Neuronal stem cell (in vitro differentiated cells): ENCODE data around the gene ATP11A.

Source experiments
- DNase-seq: peaks from one replicate; pipeline ENCODE4 v3.0.0-alpha.2; 2013; ENCODE audit warnings: low spot score
- H2AFZ ChIP-seq: one replicate; pipeline ENCODE4 v1.6.1; 2013; ENCODE audit warnings: mild to moderate bottlenecking, low read length, inconsistent platforms
- H2AK5ac ChIP-seq: 2 replicates; pipeline ENCODE4 v1.6.1; 2013; ENCODE audit warnings: low read depth, mild to moderate bottlenecking, inconsistent platforms, low read length, moderate library complexity, mixed read lengths
- H2BK120ac ChIP-seq: 2 replicates; pipeline ENCODE4 v1.6.1; 2013; ENCODE audit warnings: low read depth, mild to moderate bottlenecking, inconsistent platforms, low read length, moderate library complexity, mixed read lengths
- H2BK12ac ChIP-seq: one replicate; pipeline ENCODE4 v1.6.1; 2013; ENCODE audit warnings: low read length, inconsistent platforms
- H2BK15ac ChIP-seq: 2 replicates; pipeline ENCODE4 v1.6.1; 2013; ENCODE audit warnings: mild to moderate bottlenecking, low read length, inconsistent platforms, mixed read lengths
- H2BK5ac ChIP-seq: one replicate; pipeline ENCODE4 v1.6.1; 2013; ENCODE audit warnings: inconsistent platforms, mild to moderate bottlenecking, low read length, moderate library complexity
- H3K14ac ChIP-seq: one replicate; pipeline ENCODE4 v1.6.1; 2013; ENCODE audit warnings: low read length, inconsistent platforms
- H3K18ac ChIP-seq: 2 replicates; pipeline ENCODE4 v1.6.1; 2013; ENCODE audit warnings: low read length, inconsistent platforms
- H3K23ac ChIP-seq: 2 replicates; pipeline ENCODE4 v1.6.1; 2013; ENCODE audit warnings: low read depth, mild to moderate bottlenecking, mixed read lengths, low read length, inconsistent platforms; ENCODE audit not compliant: poor library complexity
- H3K27ac ChIP-seq: replicated peaks from 3 replicates; pipeline ENCODE4 v1.5.1; 2013; ENCODE audit warnings: low read length, inconsistent platforms
- H3K27me3 ChIP-seq, 3 experiments: 2 replicates each; pipeline ENCODE4 v1.6.1; 2013; ENCODE audit warnings: low read length in 3 of 3, mild to moderate bottlenecking in 2 of 3, inconsistent platforms in 1 of 3, low read depth in 1 of 3, mixed read lengths in 1 of 3, moderate library complexity in 1 of 3; ENCODE audit not compliant: control insufficient read depth in 3 of 3, insufficient read depth in 3 of 3
- H3K36me3 ChIP-seq, 2 donors: replicated peaks in 1 of 2; 2 replicates each; pipeline ENCODE4 v1.6.1; 2013; ENCODE audit warnings: low read length in 2 of 2; ENCODE audit not compliant: control insufficient read depth in 2 of 2, insufficient read depth in 2 of 2
- H3K4ac ChIP-seq: 2 replicates; pipeline ENCODE4 v1.6.1; 2013; ENCODE audit warnings: inconsistent platforms, mild to moderate bottlenecking, low read length, moderate library complexity
- H3K4me1 ChIP-seq, 2 donors: 1 replicate in 1 of 2; 2 replicates in 1 of 2; pipeline ENCODE4 v1.6.1; 2013; ENCODE audit warnings: low read length in 2 of 2, low read depth in 1 of 2; ENCODE audit not compliant: control insufficient read depth in 2 of 2, insufficient read depth in 1 of 2
- H3K4me2 ChIP-seq: one replicate; pipeline ENCODE4 v1.6.1; 2013; ENCODE audit warnings: mild to moderate bottlenecking, low read length, inconsistent platforms; ENCODE audit not compliant: insufficient read depth, poor library complexity, severe bottlenecking
- H3K4me3 ChIP-seq, 2 donors: 2 replicates each; pipeline ENCODE4 v1.5.1; 2013; ENCODE audit warnings: low read length in 2 of 2, mild to moderate bottlenecking in 2 of 2, inconsistent platforms in 1 of 2, moderate library complexity in 1 of 2
- H3K79me1 ChIP-seq: one replicate; pipeline ENCODE4 v1.6.1; 2013; ENCODE audit warnings: low read depth, mild to moderate bottlenecking, inconsistent platforms, low read length, moderate library complexity
- H3K9ac ChIP-seq: one replicate; pipeline ENCODE4 v1.6.1; 2013; ENCODE audit warnings: mild to moderate bottlenecking, low read depth, low read length, inconsistent platforms; ENCODE audit not compliant: poor library complexity
- H3K9me3 ChIP-seq, 2 donors: replicated peaks in 1 of 2; 2 replicates each; pipeline versions ENCODE3 to v1.6.1; 2013; ENCODE audit warnings: low read length in 2 of 2, mild to moderate bottlenecking in 2 of 2, inconsistent platforms in 1 of 2, low read depth in 1 of 2, mixed read lengths in 1 of 2, moderate library complexity in 1 of 2; ENCODE audit not compliant: control insufficient read depth in 2 of 2, insufficient read depth in 1 of 2
- H4K8ac ChIP-seq: one replicate; pipeline ENCODE4 v1.6.1; 2013; ENCODE audit warnings: low read depth, mild to moderate bottlenecking, inconsistent platforms, low read length, moderate library complexity
- H4K91ac ChIP-seq: one replicate; pipeline ENCODE4 v1.6.1; 2013; ENCODE audit warnings: low read length, low read depth, mild to moderate bottlenecking, inconsistent platforms; ENCODE audit not compliant: poor library complexity
- WGBS, 2 donors: extraction: QIAGEN DNeasy Blood & Tissue Kit; methylation state at CpG; one replicate each; pipeline ENCODE4 v1.1.7; 2013; ENCODE audit warnings: missing lambda C conversion rate in 2 of 2, mixed read lengths in 1 of 2; ENCODE audit not compliant: insufficient read length in 2 of 2, insufficient replicate concordance in 1 of 2; ENCODE audit errors: extremely low coverage in 2 of 2; 5-methylcytosine and 5-hydroxymethylcytosine counted together

The ATP11A gene

DNA sequence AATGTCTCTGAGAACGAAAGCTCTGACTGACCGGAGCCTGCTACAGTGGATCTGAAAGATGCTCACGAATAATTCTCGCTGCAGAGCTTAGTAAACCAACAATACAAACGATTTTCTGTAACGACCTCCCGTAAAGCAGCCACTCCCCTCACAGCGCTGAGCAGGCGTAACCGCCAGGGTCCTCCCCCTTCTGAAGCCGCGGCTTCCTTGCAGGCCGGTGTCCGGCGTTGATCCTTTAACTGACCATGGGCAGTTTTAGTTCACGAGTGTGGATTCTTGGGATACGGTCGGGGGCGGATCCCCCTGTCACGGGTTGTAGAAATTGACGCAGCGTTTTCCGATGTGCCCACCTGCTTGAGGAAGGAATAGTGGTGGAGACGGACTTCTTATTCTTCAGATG lies 75.9 kb downstream of the ATP11A start:
- no CpG with 5 or more reads among the region's 24 CpGs for WGBS, 2 donors
- H3K4ac ChIP-seq, result no peak overlapping the region
- H2BK15ac ChIP-seq, result no peak overlapping the region
- no peak overlapping the region for H3K14ac ChIP-seq
- peaks cover 7 to 26% of the 10 kb centered on the region in 2 donors for H3K4me1 ChIP-seq
- no peak overlapping the region for H3K27ac ChIP-seq
- no peak overlapping the region for H3K9ac ChIP-seq
- no peak overlapping the region for H2AFZ ChIP-seq
- no peak overlapping the region for H2BK12ac ChIP-seq
- H3K9me3 ChIP-seq, result no peaks in the 10 kb centered on the region
- H2BK120ac ChIP-seq, result no peak overlapping the region
- no peak for DNase-seq
- H3K4me2 ChIP-seq, result no peak overlapping the region
- no peak overlapping the region for H3K4me3 ChIP-seq
- no peak overlapping the region for H4K91ac ChIP-seq
- H3K79me1 ChIP-seq, result peaks cover 8% of the 10 kb centered on the region
- no peak overlapping the region for H4K8ac ChIP-seq
- H3K23ac ChIP-seq, result no peak overlapping the region
- H3K27me3 ChIP-seq, result peaks cover 0 to 4% (median 0%) of the 10 kb centered on the region in 3 experiments
- H3K36me3 ChIP-seq, result peaks cover 0 to 5% of the 10 kb centered on the region in 2 donors
- H2AK5ac ChIP-seq, result no peak overlapping the region
- H3K18ac ChIP-seq, result no peak overlapping the region
- no peak overlapping the region for H2BK5ac ChIP-seq

DNA sequence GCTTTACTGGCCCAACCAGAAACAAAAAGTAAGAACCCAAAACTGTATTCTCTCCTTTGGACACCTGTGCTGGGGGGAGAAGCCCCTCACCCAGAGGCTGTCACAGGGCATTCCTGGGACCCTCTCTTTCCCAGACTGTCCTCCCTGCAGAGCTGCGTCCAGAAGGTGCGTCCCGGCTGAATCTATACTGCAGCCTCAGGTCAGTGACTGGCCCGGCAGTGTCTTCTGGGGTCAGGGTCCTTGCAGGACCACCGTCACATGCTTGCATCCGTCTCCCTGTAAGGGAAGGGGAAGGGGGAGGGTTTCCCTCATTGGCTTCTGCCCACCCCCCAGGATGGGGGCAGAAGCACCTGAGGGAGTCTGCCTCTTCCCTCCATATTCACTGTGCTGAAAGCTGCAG lies 76.5 kb downstream of the ATP11A start:
- no peak overlapping the region for H2AK5ac ChIP-seq
- H3K36me3 ChIP-seq, result peaks cover 0 to 5% of the 10 kb centered on the region in 2 donors
- H3K18ac ChIP-seq, result no peak overlapping the region
- no peak overlapping the region for H3K27ac ChIP-seq
- no peak overlapping the region for H3K4me2 ChIP-seq
- no peak overlapping the region for H2AFZ ChIP-seq
- no peak overlapping the region for H3K23ac ChIP-seq
- DNase-seq, result no peak
- no peak overlapping the region for H3K14ac ChIP-seq
- H4K91ac ChIP-seq, result no peak overlapping the region
- no peak overlapping the region for H3K4me3 ChIP-seq
- H3K79me1 ChIP-seq, result peaks cover 8% of the 10 kb centered on the region
- no peak overlapping the region for H2BK120ac ChIP-seq
- no peak overlapping the region for H2BK15ac ChIP-seq
- no peaks in the 10 kb centered on the region for H3K9me3 ChIP-seq
- WGBS, 2 donors, result no CpG with 5 or more reads among the region's 6 CpGs
- peaks cover 0 to 4% (median 0%) of the 10 kb centered on the region in 3 experiments for H3K27me3 ChIP-seq
- H3K4me1 ChIP-seq, result peaks cover 7 to 26% of the 10 kb centered on the region in 2 donors
- no peak overlapping the region for H2BK5ac ChIP-seq
- no peak overlapping the region for H3K4ac ChIP-seq
- H3K9ac ChIP-seq, result no peak overlapping the region
- no peak overlapping the region for H4K8ac ChIP-seq
- H2BK12ac ChIP-seq, result no peak overlapping the region

DNA sequence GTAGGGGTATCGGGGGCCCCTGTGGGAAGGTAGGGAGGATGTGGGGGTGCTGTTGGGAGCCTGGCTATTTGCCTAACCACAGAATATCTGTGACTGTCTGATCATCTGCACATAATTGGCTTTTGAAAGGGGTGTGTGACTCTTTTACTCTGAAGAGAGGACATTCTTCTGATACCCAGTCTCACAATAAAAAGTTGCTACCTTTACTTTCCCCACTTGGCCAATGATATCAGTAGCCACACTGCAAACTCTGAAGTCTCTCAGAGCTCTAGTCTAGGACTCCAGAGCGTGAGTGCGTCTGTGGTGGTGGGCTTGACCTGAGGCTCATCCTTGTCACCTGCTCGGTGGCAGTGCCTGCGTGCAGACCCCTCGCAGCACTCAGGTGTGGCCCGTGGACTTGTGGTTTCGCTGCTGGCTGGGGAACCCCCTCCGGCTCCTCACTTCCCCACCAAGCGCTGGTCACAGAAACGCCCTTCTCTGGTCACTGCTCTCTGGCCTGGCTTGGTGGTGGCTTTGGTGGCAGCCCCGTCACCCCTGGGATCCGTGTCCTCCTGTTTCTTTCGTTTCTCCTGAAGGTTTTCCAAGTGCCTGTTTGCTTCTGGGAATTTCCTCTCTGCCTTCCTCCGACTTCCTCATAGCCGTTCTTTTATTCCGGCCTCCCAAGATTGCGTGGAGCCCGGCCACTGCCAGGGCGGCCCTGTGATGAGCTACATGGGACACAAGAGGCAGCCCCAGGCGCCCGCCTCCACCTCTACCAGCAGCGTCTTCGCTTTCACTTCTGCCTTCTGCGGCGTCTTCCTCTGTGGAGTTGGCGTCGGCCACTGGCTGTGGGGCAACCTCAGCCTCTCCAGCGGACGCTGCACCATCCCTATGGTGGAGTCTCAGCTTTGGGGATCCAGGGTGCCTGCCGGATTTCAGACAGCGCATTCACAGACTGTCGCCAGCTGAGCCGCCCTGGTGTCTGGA lies 78.0 kb downstream of the ATP11A start:
- Histone ChIP-seq H2AFZ (no peak overlapping the region), H3K27me3 (peaks cover 0 to 4% (median 0%) of the 10 kb centered on the region in 3 experiments), H2BK12ac (no peak overlapping the region), H3K4ac (no peak overlapping the region), H3K27ac (no peak overlapping the region), H3K4me1 (peaks cover 0 to 18% of the 10 kb centered on the region in 2 donors), H2AK5ac (no peak overlapping the region), H3K18ac (no peak overlapping the region), H3K36me3 (peaks cover 0 to 5% of the 10 kb centered on the region in 2 donors), H3K9me3 (no peaks in the 10 kb centered on the region), H3K4me2 (no peak overlapping the region), H3K4me3 (no peak overlapping the region), H4K8ac (no peak overlapping the region), H3K79me1 (peaks cover 6% of the 10 kb centered on the region), H2BK120ac (no peak overlapping the region), H3K23ac (no peak overlapping the region), H3K9ac (no peak overlapping the region), H2BK15ac (no peak overlapping the region), H4K91ac (no peak overlapping the region), H3K14ac (no peak overlapping the region), H2BK5ac (no peak overlapping the region)
- no peak for DNase-seq
- no CpG with 5 or more reads among the region's 34 CpGs for WGBS, 2 donors

DNA sequence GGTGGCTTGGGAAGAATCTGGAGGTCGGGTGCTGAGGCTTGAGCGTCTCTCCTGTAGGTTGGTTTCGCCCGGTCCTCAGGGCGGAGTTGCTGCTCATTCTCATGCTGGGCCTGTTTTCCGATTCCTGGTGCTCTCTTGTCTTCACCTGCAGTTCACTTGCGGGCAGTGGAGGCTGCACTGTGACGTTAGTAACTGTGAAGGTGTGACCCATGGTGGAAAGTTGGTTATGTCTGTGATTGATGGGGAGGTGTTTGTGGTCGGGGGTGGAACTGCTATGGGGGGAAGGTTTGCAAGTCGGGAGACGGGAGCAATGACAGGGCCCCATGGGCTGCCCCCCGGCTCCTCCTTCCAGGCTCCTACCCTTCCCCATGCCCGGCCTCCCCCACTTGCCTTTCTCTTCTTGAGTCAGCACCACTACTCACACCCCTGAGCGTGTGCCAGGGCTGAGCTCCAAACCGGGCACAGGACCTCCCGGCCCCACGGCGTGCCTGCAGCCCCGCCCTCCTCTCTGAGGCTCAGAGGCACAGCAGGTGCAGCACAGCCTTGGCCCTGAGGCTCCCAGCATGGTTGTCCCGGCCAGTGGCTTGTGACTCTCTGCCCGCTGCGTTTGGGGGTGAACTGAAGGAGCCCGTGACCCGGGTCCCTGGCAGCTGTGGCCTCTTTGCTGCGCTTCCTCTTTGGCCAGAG lies 79.1 kb downstream of the ATP11A start:
- Histone ChIP-seq H3K18ac (peak overlapping the region; percentile 34), H2BK15ac (no peak overlapping the region), H4K8ac (no peak overlapping the region), H3K4me3 (no peak overlapping the region), H3K4me2 (no peak overlapping the region), H2BK12ac (no peak overlapping the region), H2AK5ac (no peak overlapping the region), H2BK120ac (no peak overlapping the region), H3K36me3 (peaks cover 0 to 3% of the 10 kb centered on the region in 2 donors), H3K27ac (no peak overlapping the region), H2BK5ac (peak overlapping the region; percentile 29), H4K91ac (no peak overlapping the region), H3K9ac (no peak overlapping the region), H3K4me1 (peaks cover 0 to 18% of the 10 kb centered on the region in 2 donors), H3K4ac (no peak overlapping the region), H3K23ac (peak overlapping the region; percentile 28), H2AFZ (no peak overlapping the region), H3K27me3 (peaks cover 0 to 4% (median 0%) of the 10 kb centered on the region in 3 experiments), H3K9me3 (no peaks in the 10 kb centered on the region), H3K79me1 (peaks cover 6% of the 10 kb centered on the region), H3K14ac (peak overlapping the region; percentile 82)
- no CpG with 5 or more reads among the region's 25 CpGs for WGBS, 2 donors
- DNase-seq, result no peak
